Measurements from ENCODE around the gene KDR.

- TF ChIP-seq CTCF (IDR thresholded peaks at IDR 0.05) (no peak), EZH2phosphoT487 (IDR thresholded peaks at IDR 0.05) (peak; percentile 84)
Measured at GRCh38 chr4:55074386-55074785, 51.0 kb downstream of the KDR start.

Measured in neural progenitor cell (in vitro differentiated cells).